BJ (cell line): Measurements from ENCODE around the gene GALR2. TPM values are rescaled to one million over a fixed set of nuclear protein-coding genes. Genes with fewer than 3 reads are reported as not detected.
A peak's percentile ranks its signal among the peaks of the same experiment; 100 is the strongest.

Experiments used
- CTCF ChIA-PET: fragments of 350-600 bp; formaldehyde crosslinking; extraction: SDS; loops from one replicate; lab custom pipeline; 2021; ENCODE audit warnings: antibody characterized with exemption, inconsistent platforms; lab: Yijun Ruan, JAX
- POLR2A ChIA-PET: fragments of 300-600 bp; sonication (Branson Sonifier 250); formaldehyde crosslinking; extraction: SDS; loops from one replicate; lab custom pipeline; 2021; ENCODE audit warnings: antibody characterized with exemption; lab: Charles Lee
- DNase-seq: peaks from one replicate; pipeline ENCODE4 v3.0.0-alpha.2; 2011; ENCODE audit warnings: low read depth
- H3K27me3 ChIP-seq: 2 replicates; pipeline ENCODE4 v1.6.0; 2011; ENCODE audit warnings: low read length; ENCODE audit not compliant: control insufficient read depth, insufficient read depth
- H3K36me3 ChIP-seq: 2 replicates; pipeline ENCODE4 v1.5.1; 2011; ENCODE audit warnings: low read length; ENCODE audit not compliant: control insufficient read depth, insufficient read depth
- H3K4me3 ChIP-seq: 2 replicates; pipeline ENCODE4 v1.5.1; 2011; ENCODE audit warnings: low read depth, mild to moderate bottlenecking, control low read depth, low read length
- CTCF ChIP-seq: IDR thresholded peaks from 2 replicates; pipeline ENCODE4 v1.5.1; 2011; ENCODE audit warnings: low read depth, mild to moderate bottlenecking, control low read depth, inconsistent platforms, low read length, moderate library complexity; ENCODE audit not compliant: insufficient read depth
- polyA plus RNA-seq: library from polyadenylated mRNA; depleted of rRNA; stranded (reverse); fragments of >200 nt; gene quantifications from 2 replicates; pipeline ENCODE4 v1.2.3, GENCODE V29; 2011

GALR2 gene
- polyA plus RNA-seq, 1 experiment, result not detected

DNA sequence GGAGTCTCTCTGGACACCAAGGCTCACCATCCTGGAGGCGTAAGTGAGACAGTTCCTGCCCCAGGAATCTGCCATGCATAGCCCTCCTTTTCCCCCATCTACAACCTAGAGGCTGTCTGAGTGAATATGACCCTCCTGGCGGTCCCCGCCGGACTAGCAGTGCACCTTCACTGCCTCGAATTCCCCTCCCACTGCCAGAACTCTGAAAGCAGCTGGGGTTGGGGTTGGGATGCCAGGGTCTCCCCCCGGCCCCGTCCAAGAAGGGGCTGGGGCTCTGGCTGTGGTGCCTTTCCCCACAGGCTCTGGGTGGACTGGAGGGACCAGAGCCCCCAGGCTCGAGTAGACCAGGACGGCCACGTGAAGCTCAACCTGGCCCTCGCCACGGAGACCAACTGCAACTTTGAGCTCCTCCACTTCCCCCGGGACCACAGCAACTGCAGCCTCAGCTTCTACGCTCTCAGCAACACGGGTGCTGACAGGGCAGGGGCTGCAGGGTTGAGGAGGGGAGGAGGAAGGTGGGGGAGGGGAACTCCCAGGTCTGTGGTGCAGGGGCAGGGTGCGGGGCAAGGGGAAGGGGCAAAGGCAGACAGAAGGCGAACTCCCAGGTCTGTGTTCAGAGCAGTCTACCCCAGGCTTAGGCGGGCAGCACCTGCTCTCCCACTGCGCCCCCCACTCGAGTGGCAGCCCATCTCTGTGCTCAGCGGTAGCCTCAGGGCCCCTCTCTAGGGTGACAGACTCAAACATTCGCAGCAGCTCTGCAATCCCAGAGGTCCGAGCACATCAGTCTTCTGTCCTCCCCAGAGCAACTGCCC is 5.6 kb downstream of the GALR2 start:
- Histone ChIP-seq H3K36me3 (peaks cover 12% of the 10 kb centered on the region), H3K4me3 (no peak overlapping the region), H3K27me3 (peaks cover 49% of the 10 kb centered on the region)
- ChIA-PET POLR2A (no interaction called here), CTCF (interaction anchor here (1.2 to 1.3 kb wide), 2 partner anchors 9 to 41 kb away, joined by 3 read pairs; no protein-coding TSS in a partner anchor)
- 0 out of 2 replicates have a peak, but pooled peaks have one; percentile 0 for TF ChIP-seq CTCF
- no peak for DNase-seq

DNA sequence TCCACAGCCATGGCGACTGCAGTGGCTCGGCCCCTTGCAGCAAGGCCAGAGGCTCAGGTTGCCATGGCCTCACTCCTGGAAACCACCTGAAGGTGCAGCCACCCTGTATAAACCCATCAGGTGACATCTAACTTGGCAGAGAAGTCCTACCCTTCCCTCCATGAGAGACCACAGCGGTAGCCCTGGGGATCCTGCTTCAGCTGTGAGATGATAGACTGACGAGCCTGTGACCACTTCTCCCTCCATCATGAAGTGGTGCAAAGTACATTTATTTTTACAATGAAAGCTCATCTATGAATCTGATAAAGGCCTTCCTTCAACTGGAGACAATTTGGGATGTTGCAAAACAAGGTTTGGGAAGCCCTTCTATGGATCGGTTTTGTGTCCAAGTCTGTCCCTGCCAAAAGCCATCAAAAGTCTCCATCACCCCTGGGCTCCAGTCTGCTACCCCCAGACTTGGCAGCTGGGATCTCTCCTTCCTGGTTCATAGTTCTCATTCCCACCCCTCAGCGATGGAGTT is 6.2 kb downstream of the GALR2 start:
- ChIA-PET POLR2A (no interaction called here), CTCF (interaction anchor here (1.3 kb wide), 1 partner anchor 8 kb away, joined by 3 read pairs; no protein-coding TSS in a partner anchor)
- Histone ChIP-seq H3K4me3 (no peak overlapping the region), H3K27me3 (peaks cover 43% of the 10 kb centered on the region), H3K36me3 (peaks cover 19% of the 10 kb centered on the region)
- no peak for DNase-seq
- no peak for TF ChIP-seq CTCF

DNA sequence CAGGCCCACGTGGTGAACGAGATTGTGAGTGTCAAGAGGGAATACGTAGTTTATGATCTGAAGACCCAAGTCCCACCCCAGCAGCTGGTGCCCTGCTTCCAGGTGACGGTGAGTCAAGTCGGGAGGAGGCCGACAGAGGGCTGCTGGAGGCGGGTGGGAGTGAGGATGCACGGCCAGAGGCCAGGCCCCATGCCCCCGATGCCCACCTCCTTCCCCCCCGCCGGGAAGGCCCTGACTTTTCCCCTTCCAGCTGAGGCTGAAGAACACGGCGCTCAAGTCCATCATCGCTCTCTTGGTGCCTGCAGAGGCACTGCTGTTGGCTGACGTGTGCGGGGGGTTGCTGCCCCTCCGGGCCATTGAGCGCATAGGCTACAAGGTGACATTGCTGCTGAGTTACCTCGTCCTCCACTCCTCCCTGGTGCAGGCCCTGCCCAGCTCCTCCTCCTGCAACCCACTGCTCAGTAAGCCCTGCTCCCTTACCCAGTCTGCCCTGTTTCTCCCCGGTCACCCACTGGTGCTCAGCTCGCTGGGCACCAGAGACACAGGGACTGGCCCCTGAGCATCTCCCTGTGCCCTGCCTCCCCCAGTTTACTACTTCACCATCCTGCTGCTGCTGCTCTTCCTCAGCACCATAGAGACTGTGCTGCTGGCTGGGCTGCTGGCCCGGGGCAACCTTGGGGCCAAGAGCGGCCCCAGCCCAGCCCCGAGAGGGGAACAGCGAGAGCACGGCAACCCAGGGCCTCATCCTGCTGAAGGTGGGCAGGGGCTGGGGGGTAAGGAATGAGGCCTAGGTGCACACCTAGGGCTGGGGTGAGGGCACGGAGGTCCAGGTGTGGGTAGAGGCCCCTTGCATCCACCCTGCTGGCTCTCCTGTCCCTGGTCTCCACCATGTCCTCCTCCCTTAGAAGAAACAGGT is 7.0 kb downstream of the GALR2 start:
- ChIA-PET CTCF (interaction anchor here (0.6 to 1.3 kb wide), 2 partner anchors 7 to 100 kb away, joined by 3 read pairs; no protein-coding TSS in a partner anchor), POLR2A (no interaction called here)
- peaks cover 36% of the 10 kb centered on the region for H3K27me3 ChIP-seq
- TF ChIP-seq CTCF, result no peak
- H3K36me3 ChIP-seq, result peaks cover 22% of the 10 kb centered on the region
- DNase-seq, result no peak
- H3K4me3 ChIP-seq, result no peak overlapping the region

DNA sequence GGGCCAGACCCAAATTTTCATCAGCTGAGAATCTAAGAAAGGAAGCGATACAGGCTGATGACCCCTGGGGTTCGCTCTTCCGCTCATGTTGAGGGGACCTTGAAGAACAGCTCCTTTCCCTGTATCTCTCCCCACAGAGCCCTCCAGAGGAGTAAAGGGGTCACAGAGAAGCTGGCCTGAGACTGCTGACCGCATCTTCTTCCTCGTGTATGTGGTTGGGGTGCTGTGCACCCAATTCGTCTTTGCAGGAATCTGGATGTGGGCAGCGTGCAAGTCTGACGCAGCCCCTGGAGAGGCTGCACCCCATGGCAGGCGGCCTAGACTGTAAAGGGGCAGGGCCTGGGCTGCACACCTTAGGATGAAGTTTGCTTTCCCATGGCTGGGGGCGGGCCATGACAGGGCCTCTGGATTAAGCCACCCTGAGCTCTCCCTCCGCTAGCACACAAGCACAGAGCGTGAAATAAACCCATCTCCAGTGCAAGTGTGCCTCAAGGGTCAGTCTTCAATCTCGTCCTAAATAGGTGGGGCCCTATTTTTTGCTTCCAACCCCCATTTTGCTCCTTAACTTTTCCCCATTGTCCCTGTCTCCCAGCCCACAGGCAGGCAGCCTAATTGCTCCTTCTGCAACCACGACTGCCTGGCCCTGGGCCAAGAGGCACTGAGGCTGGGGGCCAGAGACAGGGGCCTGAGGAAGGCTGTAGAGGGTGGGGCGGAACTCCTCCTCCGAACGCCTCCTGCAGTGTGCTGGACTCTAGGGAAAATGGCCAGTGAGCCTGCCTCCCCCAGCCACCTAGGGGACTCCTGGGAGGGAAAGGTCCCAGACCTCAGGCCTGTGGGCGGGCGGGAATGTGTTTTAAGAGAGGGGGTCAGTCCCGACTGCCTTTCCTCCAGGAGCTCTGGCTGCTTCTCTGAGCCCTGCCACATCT is 8.0 kb downstream of the GALR2 start:
- ChIA-PET CTCF (interaction anchor here (0.6 kb wide), 2 partner anchors 99 to 279 kb away, joined by 3 read pairs; no protein-coding TSS in a partner anchor), POLR2A (no interaction called here)
- DNase-seq, result no peak
- peaks cover 26% of the 10 kb centered on the region for H3K27me3 ChIP-seq
- no peak overlapping the region for H3K4me3 ChIP-seq
- H3K36me3 ChIP-seq, result peaks cover 29% of the 10 kb centered on the region
- no peak for TF ChIP-seq CTCF
